Measurements from ENCODE around the gene NDP.

DNA sequence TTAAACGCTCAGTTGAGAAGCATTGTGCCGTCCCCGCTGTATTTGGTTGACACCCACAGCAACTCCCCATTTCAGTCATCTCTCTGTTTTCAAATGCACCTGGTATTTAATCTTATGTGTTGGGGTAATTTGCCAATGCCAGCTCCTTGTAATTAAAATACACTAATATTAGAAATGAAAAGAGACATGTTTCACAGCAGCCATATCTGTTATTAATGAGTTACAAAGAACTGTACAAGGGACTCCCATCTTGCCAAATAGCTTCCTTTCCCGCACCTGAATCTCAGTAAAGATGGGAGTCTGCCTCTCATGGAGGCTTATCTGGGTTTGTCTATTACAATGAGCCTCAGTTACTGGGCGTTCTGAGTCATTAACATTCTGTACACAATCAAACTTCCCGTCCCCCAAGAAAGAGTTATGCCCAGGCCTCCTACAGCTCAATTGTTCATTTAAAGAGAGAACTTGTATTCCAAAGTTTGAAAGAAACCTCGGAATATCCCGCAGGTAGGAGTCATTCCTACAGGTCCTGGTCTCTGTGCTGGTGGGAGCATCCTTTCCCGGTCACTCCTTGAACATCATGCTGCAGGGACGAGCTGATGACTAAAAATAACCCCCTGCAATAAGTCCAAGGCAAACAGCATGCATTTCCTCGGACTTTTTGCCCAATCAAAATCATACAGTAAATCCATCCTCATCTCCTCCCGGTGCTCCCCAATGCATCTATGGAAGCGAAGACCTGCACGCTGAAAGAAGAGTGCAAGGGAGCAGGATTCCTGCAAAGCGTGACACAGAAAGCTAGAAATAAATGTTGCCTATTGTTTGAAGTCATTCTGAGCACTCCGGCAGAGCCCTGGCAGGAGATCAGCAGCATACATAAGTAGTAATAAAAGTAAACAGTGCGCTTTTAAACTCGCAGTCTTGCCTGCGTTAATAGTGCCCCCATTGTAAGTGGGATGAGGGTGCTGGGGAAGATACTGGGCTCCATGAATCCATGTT, 926 bp downstream of the NDP start:
- TF ChIP-seq POLR2AphosphoS5 (IDR thresholded peaks at IDR 0.05; ENCODE audit: borderline replicate concordance, low read depth, low read length) = no peak
- no peak for TF ChIP-seq EZH2 (IDR thresholded peaks at IDR 0.05)
- TF ChIP-seq FOXP2 (optimal IDR thresholded peaks at IDR 0.05; ENCODE audit: control extremely low read depth, extremely low read length, insufficient read depth) = no peak

Data from SK-N-MC (cell line).